ENCODE data around the gene WDFY2. TPM values are rescaled to one million over a fixed set of nuclear protein-coding genes. Genes with fewer than 3 reads are reported as not detected.
A peak's percentile ranks its signal among the peaks of the same experiment; 100 is the strongest.

The WDFY2 gene
- total and polyA plus RNA-seq, 2 of the 13 experiments (the other 11 are each of a cell fraction or from before 2014, with no cell fraction given): 22.6 to 27.0 TPM

- TF ChIP-seq PREB (CRISPR knock-in tag; IDR thresholded peaks at IDR 0.05) (no peak), ZNF619 (CRISPR knock-in tag; IDR thresholded peaks at IDR 0.05) (no peak), ZNF83 (CRISPR knock-in tag; IDR thresholded peaks at IDR 0.05; ENCODE audit: borderline replicate concordance) (no peak), ZNF232 (CRISPR knock-in tag; IDR thresholded peaks at IDR 0.05; ENCODE audit: borderline replicate concordance) (0 out of 2 replicates have a peak, but pooled peaks have one; percentile 43), FIP1L1 (IDR thresholded peaks at IDR 0.05; ENCODE audit: borderline replicate concordance, insufficient read depth, low read depth, low read length) (no peak), ZSCAN22 (CRISPR knock-in tag; IDR thresholded peaks at IDR 0.05) (no peak), BATF2 (CRISPR knock-in tag; IDR thresholded peaks at IDR 0.05) (no peak), ZNF569 (CRISPR knock-in tag; IDR thresholded peaks at IDR 0.05; ENCODE audit: borderline replicate concordance) (no peak), HIC2 (CRISPR knock-in tag; IDR thresholded peaks at IDR 0.05; ENCODE audit: low read depth) (no peak; the same call in 1 of the 2 replicates), ZNF264 (CRISPR knock-in tag; IDR thresholded peaks at IDR 0.05) (peak; percentile 73), RERE (CRISPR knock-in tag; IDR thresholded peaks at IDR 0.05; ENCODE audit: low read depth) (peak; percentile 89), CENPT (CRISPR knock-in tag; IDR thresholded peaks at IDR 0.05; ENCODE audit: low read depth) (no peak), ZNF597 (CRISPR knock-in tag; IDR thresholded peaks at IDR 0.05) (no peak), ZNF121 (CRISPR knock-in tag; IDR thresholded peaks at IDR 0.05) (0 out of 2 replicates have a peak, but pooled peaks have one; percentile 46), DBP (CRISPR knock-in tag; IDR thresholded peaks at IDR 0.05; ENCODE audit: not compliant biosample characterization) (no peak), ZNF12 (CRISPR knock-in tag; IDR thresholded peaks at IDR 0.05) (peak; percentile 71; the same call in 1 of the 2 replicates), ZNF274 (CRISPR knock-in tag; IDR thresholded peaks at IDR 0.05) (no peak), U2AF1 (optimal IDR thresholded peaks at IDR 0.05; ENCODE audit: low read depth, low read length) (no peak)
Measured at GRCh38 chr13:51636349-51636890, 52.2 kb downstream of the WDFY2 start (continued).

Data from HepG2 (cell line).